C4-2B (cell line): ENCODE results near the gene RASA2.

Source experiments
- CTCF ChIP-seq: fragments of 450-650 bp; conservative IDR thresholded peaks from 2 replicates; pipeline ENCODE4 v1.5.1; 2017; ENCODE audit warnings: mild to moderate bottlenecking
- ZFX ChIP-seq: fragments of 450-650 bp; IDR thresholded peaks from 2 replicates; pipeline ENCODE4 v1.6.1; 2017

- TF ChIP-seq CTCF (peak; percentile 95), ZFX (no peak)
These were observed 45.2 kb upstream of the RASA2 start for GRCh38 chr3:141441381-141442364.
